GM12878 (cell line): ENCODE results near the gene DDX10. TPM values are rescaled to one million over a fixed set of nuclear protein-coding genes. Genes with fewer than 3 reads are reported as not detected.

Experiments
- ATAC-seq: fragments of 200-7000 bp; cut with Tn5 transposase; 3 replicates; pipeline ENCODE4 v1.9.1; 2020; ENCODE audit warnings: mild to moderate bottlenecking, moderate library complexity
- BruUV-seq: library from RNA; stranded (reverse); fragments of 400-500 nt; replicated peaks from 2 replicates; lab custom pipeline; 2021; lab: Mats Ljungman, UMichigan
- CTCF ChIA-PET: fragments of 300-600 bp; sonication (Branson Sonifier 250); formaldehyde crosslinking; extraction: SDS; loops from one replicate; lab custom pipeline; 2021; ENCODE audit warnings: inconsistent platforms; lab: Yijun Ruan, JAX
- POLR2A ChIA-PET: fragments of 350-600 bp; formaldehyde crosslinking; extraction: SDS; loops from one replicate; lab custom pipeline; 2021; ENCODE audit warnings: inconsistent platforms; lab: Charles Lee
- RAD21 ChIA-PET: fragments of 300-600 bp; sonication (Branson Sonifier 250); formaldehyde crosslinking; loops from one replicate; lab custom pipeline; 2023; ENCODE audit warnings: antibody characterized with exemption; ENCODE audit not compliant: unreplicated experiment; lab: Charles Lee
- SMC1A ChIA-PET: fragments of 300-600 bp; sonication (Branson Sonifier 250); formaldehyde crosslinking; loops from one replicate; lab custom pipeline; 2023; ENCODE audit not compliant: unreplicated experiment, uncharacterized antibody; lab: Charles Lee
- DNase-seq: peaks from one replicate; pipeline ENCODE4 v3.0.0-alpha.2; 2011; ENCODE audit warnings: low read depth, low spot score
- FAIRE-seq: peaks from 3 replicates; lab custom pipeline; 2011; peaks lifted over from hg19 to GRCh38; lab: Jason Lieb, UNC
- H2AFZ ChIP-seq: 2 replicates; pipeline ENCODE4 v1.6.0; 2011; ENCODE audit warnings: low read depth, low read length, control low read depth; ENCODE audit not compliant: control insufficient read depth
- H3K27ac ChIP-seq: 2 replicates; pipeline ENCODE4 v1.5.1; 2011; ENCODE audit warnings: control low read depth; ENCODE audit not compliant: control insufficient read depth, insufficient read depth
- H3K27me3 ChIP-seq, 2 experiments: replicated peaks in 1 of 2; 2 replicates each; pipeline versions ENCODE4 v1.6.0 to v1.6.1; 2011; ENCODE audit warnings: low read length in 1 of 2; ENCODE audit not compliant: control insufficient read depth in 2 of 2, insufficient read depth in 2 of 2
- H3K36me3 ChIP-seq, 2 experiments: 2 replicates each; pipeline ENCODE4 v1.5.1; 2011; ENCODE audit warnings: low read length in 1 of 2; ENCODE audit not compliant: control insufficient read depth in 2 of 2, insufficient read depth in 2 of 2
- H3K4me1 ChIP-seq: 2 replicates; pipeline ENCODE4 v1.6.1; 2011; ENCODE audit warnings: mild to moderate bottlenecking, low read length, moderate library complexity, mixed read lengths; ENCODE audit not compliant: control insufficient read depth, insufficient read depth
- H3K4me2 ChIP-seq: 2 replicates; pipeline ENCODE4 v1.6.0; 2011; ENCODE audit warnings: control low read depth; ENCODE audit not compliant: control insufficient read depth, insufficient read depth
- H3K4me3 ChIP-seq: fragments of 200-600 bp; sonication (generic); 2 replicates; pipeline ENCODE4 v1.5.1; 2016
- H3K79me2 ChIP-seq: 2 replicates; pipeline ENCODE4 v1.6.0; 2011; ENCODE audit warnings: low read length; ENCODE audit not compliant: control insufficient read depth, insufficient read depth
- H3K9ac ChIP-seq: 2 replicates; pipeline ENCODE4 v1.8.0; 2011; ENCODE audit warnings: low read length, control low read depth, mixed read lengths; ENCODE audit not compliant: control insufficient read depth, insufficient read depth
- H3K9me3 ChIP-seq: replicated peaks from 3 replicates; pipeline ENCODE4 v1.5.1; 2011; ENCODE audit warnings: mild to moderate bottlenecking, low read length; ENCODE audit not compliant: control insufficient read depth, insufficient read depth
- H4K20me1 ChIP-seq: 2 replicates; pipeline ENCODE4 v1.6.0; 2011; ENCODE audit not compliant: control insufficient read depth, insufficient read depth
- ASH2L ChIP-seq: fragments of 300-600, 200-600 bp; sonication (generic); IDR thresholded peaks from 2 replicates; pipeline ENCODE4 v1.6.1; 2017; ENCODE audit warnings: low read depth, mild to moderate bottlenecking, borderline replicate concordance
- JUNB ChIP-seq: IDR thresholded peaks from 2 replicates; pipeline ENCODE4 v1.6.1; 2016; ENCODE audit warnings: antibody characterized with exemption, mild to moderate bottlenecking
- NFYB ChIP-seq: IDR thresholded peaks from 2 replicates; pipeline ENCODE4 v1.6.1; 2011; ENCODE audit warnings: low read depth, mild to moderate bottlenecking, low read length, improper control_type of control experiment, moderate library complexity; ENCODE audit not compliant: insufficient read depth
- NR2C2 ChIP-seq: IDR thresholded peaks from 2 replicates; pipeline ENCODE4 v1.6.1; 2011; ENCODE audit warnings: borderline replicate concordance, low read depth; ENCODE audit not compliant: control insufficient read depth, insufficient read length
- RFX5 ChIP-seq: IDR thresholded peaks from 2 replicates; pipeline ENCODE4 v1.6.1; 2011; ENCODE audit warnings: low read depth, low read length, improper control_type of control experiment
- SP1 ChIP-seq: IDR thresholded peaks from one replicate; pipeline ENCODE4 v1.6.1; 2011; ENCODE audit warnings: low read depth, low read length
- STAT1 ChIP-seq: fragments of 450-650 bp; conservative IDR thresholded peaks from 2 replicates; pipeline ENCODE4 v1.6.1; 2014; ENCODE audit warnings: antibody characterized with exemption, mild to moderate bottlenecking
- STAT3 ChIP-seq: IDR thresholded peaks from 2 replicates; pipeline ENCODE4 v1.6.1; 2011; ENCODE audit warnings: low read depth, low read length, improper control_type of control experiment
- ZBED1 ChIP-seq: IDR thresholded peaks from 2 replicates; pipeline ENCODE4 v1.6.1; 2016; ENCODE audit warnings: borderline replicate concordance
- ZBTB4 ChIP-seq: fragments of 450-650 bp; formaldehyde crosslinking; IDR thresholded peaks from 2 replicates; pipeline ENCODE4 v1.4.0; 2022; ENCODE audit warnings: mild to moderate bottlenecking, moderate library complexity
- ZNF207 ChIP-seq: fragments of 450-650 bp; IDR thresholded peaks from 2 replicates; pipeline ENCODE4 v1.6.1; 2014; ENCODE audit warnings: antibody characterized with exemption, mild to moderate bottlenecking, borderline replicate concordance
- ZNF217 ChIP-seq: fragments of 450-650 bp; IDR thresholded peaks from 2 replicates; pipeline ENCODE4 v1.6.1; 2017; ENCODE audit warnings: antibody characterized with exemption, mild to moderate bottlenecking
- WGBS: methylation state at CpG from one replicate; pipeline ENCODE4 v1.1.6; 2016; ENCODE audit warnings: low lambda C conversion rate; ENCODE audit not compliant: insufficient replicate concordance, insufficient coverage; ENCODE audit errors: missing lambda C conversion rate; 5-methylcytosine and 5-hydroxymethylcytosine counted together
- in situ Hi-C: fragments of 300-500 bp; cut with MboI; formaldehyde crosslinking; loops from 9 replicates; pipeline ENCODE4 v1.14.3; 2018; ENCODE audit warnings: mixed read lengths
- intact Hi-C: fragments of 100-400 bp; cut with micrococcal nuclease; formaldehyde crosslinking; loops from one replicate; pipeline ENCODE4 v1.14.2; 2022; ENCODE audit not compliant: unreplicated experiment
- polyA plus RNA-seq, 11 experiments: library from polyadenylated mRNA; depleted of rRNA in 4 of 11; unstranded in 6 of 11; stranded (reverse) in 5 of 11; fragments of >200 nt; fragmentation: Nextera tagmentation in 4 of 11; fragmentation: Illumina TruSeq in 1 of 11; extraction: Ambion mirVana in 4 of 11; extraction: Trizol in 1 of 11; gene quantifications; 1 replicate in 1 of 11; 2 replicates in 10 of 11; pipeline versions ENCODE4 v1.2.1 to v1.2.3, GENCODE V29; 2011 to 2016; ENCODE audit warnings: inconsistent platforms in 2 of 11, missing spikeins in 2 of 11, low read depth in 1 of 11
- total RNA-seq, 4 experiments: library from RNA; depleted of rRNA in 3 of 4; stranded (reverse); fragments of >200 nt in 3 of 4; fragmentation: Illumina TruSeq in 1 of 4; extraction: Trizol in 1 of 4; gene quantifications; 2 replicates each; pipeline versions ENCODE4 v1.2.1 to v1.2.3, GENCODE V29; 2013 to 2021

DDX10 gene
- total and polyA plus RNA-seq, 10 of the 15 experiments (the other 5 are each of a cell fraction or from before 2014, with no cell fraction given) = 20.9 to 51.5 (median 31.9) TPM

- no peaks in the 10 kb centered on the region for H3K79me2 ChIP-seq
- no peaks in the 10 kb centered on the region for H3K36me3 ChIP-seq
- POLR2A ChIA-PET = no interaction called here
- SMC1A ChIA-PET = interaction anchor here (0.7 kb wide), 1 partner anchor 458 kb away, joined by 3 read pairs; no protein-coding TSS in a partner anchor
- no peaks in the 10 kb centered on the region for H3K4me1 ChIP-seq
- H3K4me2 ChIP-seq = no peak overlapping the region
- TF ChIP-seq ZNF217 (no peak), SP1 (no peak), RFX5 (no peak), STAT3 (no peak), STAT1 (no peak)
- H3K27me3 ChIP-seq = no peaks in the 10 kb centered on the region; a peak in 1 of 4 replicates
- ATAC-seq (no peak), FAIRE-seq (no peak), DNase-seq (no peak)
- BruUV-seq = no TSS peak
- H3K9me3 ChIP-seq = no peaks in the 10 kb centered on the region
- WGBS = 25% methylated on average over 2 of the region's 2 CpGs
- RAD21 ChIA-PET = no interaction called here
- intact Hi-C loops (no loop called here), in situ Hi-C loops (no loop called here)
- no peak overlapping the region for H3K9ac ChIP-seq
- no peak overlapping the region for H3K27ac ChIP-seq
- CTCF ChIA-PET = no interaction called here
- H3K4me3 ChIP-seq = no peak overlapping the region
- no peaks in the 10 kb centered on the region for H4K20me1 ChIP-seq
- no peak overlapping the region for H2AFZ ChIP-seq
Observed at GRCh38 chr11:108975026-108975425, 310.2 kb downstream of the DDX10 start.

- Histone ChIP-seq H3K36me3 (no peaks in the 10 kb centered on the region), H2AFZ (no peak overlapping the region), H3K79me2 (no peaks in the 10 kb centered on the region), H3K4me3 (no peak overlapping the region), H3K27ac (no peak overlapping the region), H3K4me1 (no peaks in the 10 kb centered on the region), H3K9ac (no peak overlapping the region), H3K9me3 (no peaks in the 10 kb centered on the region; the same call in 2 of the 3 replicates), H3K27me3 (no peaks in the 10 kb centered on the region; a peak in 1 of 4 replicates), H4K20me1 (no peaks in the 10 kb centered on the region), H3K4me2 (no peak overlapping the region)
- no TSS peak for BruUV-seq
- SMC1A ChIA-PET = interaction anchor here (0.7 kb wide), 1 partner anchor 459 kb away, joined by 3 read pairs; no protein-coding TSS in a partner anchor
- TF ChIP-seq ASH2L = no peak
- TF ChIP-seq ZBED1 = no peak
- no peak for TF ChIP-seq ZNF207
- TF ChIP-seq JUNB = no peak
- no peak for TF ChIP-seq NFYB
- no peak for TF ChIP-seq ZBTB4 (CRISPR knock-in tag)
- TF ChIP-seq NR2C2 = no peak
- no peak for TF ChIP-seq STAT3
- POLR2A ChIA-PET = no interaction called here
- intact Hi-C loops (no loop called here), in situ Hi-C loops (no loop called here)
- no peak for FAIRE-seq
- CTCF ChIA-PET = no interaction called here
- WGBS = 36% methylated on average over 6 of the region's 6 CpGs
- RAD21 ChIA-PET = no interaction called here
- ATAC-seq = no peak
- no peak for DNase-seq
Observed at GRCh38 chr11:108975641-108976071, 310.8 kb downstream of the DDX10 start.
